Motor neuron (in vitro differentiated cells): ENCODE data around the gene CSRP1. TPM values are rescaled to one million over a fixed set of nuclear protein-coding genes. Genes with fewer than 3 reads are reported as not detected.
"Not testable (repeated sequence)": the region's sequence is repeated elsewhere in the genome, so short reads cannot be mapped to it uniquely, and the experiment has no call there.

Source experiments
- ATAC-seq, 8 experiments: fragments of 200-7000 bp; cut with Tn5 transposase; replicated peaks in 6 of 8; 2 replicates each; pipeline ENCODE4 v1.8.0; 2021; ENCODE audit warnings: mild to moderate bottlenecking in 8 of 8, moderate library complexity in 8 of 8
- H3K27ac ChIP-seq, 2 donors: fragments of 250-450 bp; sonication (Bioruptor Pico); 2 replicates each; pipeline ENCODE4 v1.9.0; 2021; ENCODE audit warnings: antibody characterized with exemption in 2 of 2, mild to moderate bottlenecking in 2 of 2, moderate library complexity in 1 of 2
- H3K4me1 ChIP-seq, 2 donors: fragments of 250-450 bp; sonication (Bioruptor Pico); replicated peaks in 1 of 2; 2 replicates each; pipeline ENCODE4 v1.6.1; 2021; ENCODE audit warnings: antibody characterized with exemption in 2 of 2, mild to moderate bottlenecking in 2 of 2, moderate library complexity in 1 of 2
- H3K4me3 ChIP-seq, 5 donors: fragments of 250-450 bp; sonication (Bioruptor Pico); 2 replicates each; pipeline ENCODE4 v1.9.0; 2021; ENCODE audit warnings: antibody characterized with exemption in 5 of 5, mild to moderate bottlenecking in 5 of 5, moderate library complexity in 4 of 5
- WGBS, 10 experiments: fragments of 450-650 bp; shearing (Covaris generic); methylation state at CpG; one replicate each; pipeline ENCODE4 v1.0.0; 2022; 5-methylcytosine and 5-hydroxymethylcytosine counted together
- in situ Hi-C, 9 experiments: fragments of 400-800 bp; cut with MboI; loops; one replicate each; pipeline ENCODE4 v1.15.0; 2021; ENCODE audit warnings: low sequenced_read_pairs in 9 of 9, low pct_unique_long_range_greater_than_20kb in 2 of 9; ENCODE audit not compliant: unreplicated experiment in 9 of 9
- total RNA-seq, 8 experiments: library from RNA; unstranded; fragments of 300-600 nt; gene quantifications; 2 replicates each; pipeline versions ENCODE4 v1.2.3 to v1.2.4, GENCODE V29; 2022

Gene CSRP1
- total RNA-seq, 8 experiments from 2014 or later: 9.0 to 109 (median 54.9) TPM

- peaks cover 6 to 7% of the 10 kb centered on the region in 2 donors for H3K4me1 ChIP-seq
- ATAC-seq: no peak
- in situ Hi-C loops: no loop called here
- WGBS, 10 experiments: 85 to 100% (median 96%) methylated on average over 1 to 2 of the region's 2 CpGs; no CpG with 5 or more reads in 4 of the 10 experiments
- H3K4me3 ChIP-seq: no peak overlapping the region
- no peak overlapping the region for H3K27ac ChIP-seq
Measured at GRCh38 chr1:201487742-201488141, 19.2 kb downstream of the CSRP1 start.

GRCh38 chr1:201486187-201486586, 20.7 kb downstream of the CSRP1 start:
- in situ Hi-C loops: no loop called here
- Histone ChIP-seq H3K4me3 (no peak overlapping the region), H3K4me1 (peaks cover 6 to 9% of the 10 kb centered on the region in 2 donors), H3K27ac (no peak overlapping the region)
- WGBS, 10 experiments: 0 to 82% (median 57%) methylated on average over 1 to 3 of the region's 3 CpGs; no CpG with 5 or more reads in 4 of the 10 experiments
- no peak for ATAC-seq

DNA sequence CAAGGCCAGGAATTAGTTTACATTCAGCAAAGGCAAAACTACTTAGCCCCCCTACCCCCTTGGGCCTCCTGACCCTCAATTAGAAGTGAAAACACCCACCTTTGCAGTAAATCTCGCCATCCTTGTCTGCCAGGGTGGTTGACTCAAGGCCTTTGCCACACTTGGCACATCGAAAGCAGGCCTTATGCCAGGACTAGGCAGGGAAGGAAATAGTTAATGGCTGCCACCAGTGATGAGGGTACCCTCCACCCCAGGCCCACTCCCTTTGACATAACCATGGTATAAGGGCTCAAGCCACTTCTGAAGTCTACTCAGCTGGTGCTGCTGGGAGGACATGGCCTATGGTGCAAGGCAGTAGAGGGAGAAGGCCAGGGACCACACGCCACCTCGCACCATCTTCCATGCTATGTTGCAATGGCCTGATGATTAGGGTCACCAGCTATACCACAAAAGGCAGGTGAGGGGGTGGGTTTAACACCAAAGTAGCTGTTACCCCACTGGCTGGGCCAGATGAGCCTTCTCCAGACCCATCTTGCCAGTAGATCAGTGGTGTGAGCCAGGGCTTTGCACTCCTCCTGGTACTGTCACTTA, 21.6 kb downstream of the CSRP1 start:
- no peak overlapping the region for H3K27ac ChIP-seq
- ATAC-seq: no peak
- WGBS, 10 experiments: 50 to 100% (median 93%) methylated on average over 1 to 4 of the region's 4 CpGs; no CpG with 5 or more reads in 4 of the 10 experiments
- in situ Hi-C loops: no loop called here
- peaks cover 6 to 16% of the 10 kb centered on the region in 2 donors for H3K4me1 ChIP-seq
- H3K4me3 ChIP-seq: no peak overlapping the region

GRCh38 chr1:201483373-201483949, 23.5 kb downstream of the CSRP1 start:
- 81 to 100% (median 94%) methylated on average over 1 to 4 of the region's 4 CpGs; no CpG with 5 or more reads in 5 of the 10 experiments for WGBS, 10 experiments
- peaks cover 0 to 17% of the 10 kb centered on the region in 2 donors for H3K4me1 ChIP-seq
- in situ Hi-C loops: no loop called here
- no peak overlapping the region for H3K4me3 ChIP-seq
- H3K27ac ChIP-seq: no peak overlapping the region
- ATAC-seq: peak in 1 of 8 experiments; percentile 3

- no peak for ATAC-seq
- Histone ChIP-seq H3K4me3 (no peak overlapping the region), H3K27ac (no peak overlapping the region), H3K4me1 (peaks cover 0 to 17% of the 10 kb centered on the region in 2 donors)
- in situ Hi-C loops: no loop called here
- 90 to 100% (median 92%) methylated on average over 2 to 4 of the region's 5 CpGs; no CpG with 5 or more reads in 7 of the 10 experiments for WGBS, 10 experiments
Measured at GRCh38 chr1:201482755-201483154, 24.2 kb downstream of the CSRP1 start.

GRCh38 chr1:201481761-201482493, 25.0 kb downstream of the CSRP1 start:
- no peak overlapping the region for H3K27ac ChIP-seq
- no peak overlapping the region for H3K4me3 ChIP-seq
- 0 to 30% (median 28%) methylated on average over 2 to 14 of the region's 35 CpGs; no CpG with 5 or more reads in 5 of the 10 experiments for WGBS, 10 experiments
- H3K4me1 ChIP-seq: peaks cover 5 to 17% of the 10 kb centered on the region in 2 donors
- in situ Hi-C loops: no loop called here
- peak; percentile 42 to 85 (median 60) for ATAC-seq

DNA sequence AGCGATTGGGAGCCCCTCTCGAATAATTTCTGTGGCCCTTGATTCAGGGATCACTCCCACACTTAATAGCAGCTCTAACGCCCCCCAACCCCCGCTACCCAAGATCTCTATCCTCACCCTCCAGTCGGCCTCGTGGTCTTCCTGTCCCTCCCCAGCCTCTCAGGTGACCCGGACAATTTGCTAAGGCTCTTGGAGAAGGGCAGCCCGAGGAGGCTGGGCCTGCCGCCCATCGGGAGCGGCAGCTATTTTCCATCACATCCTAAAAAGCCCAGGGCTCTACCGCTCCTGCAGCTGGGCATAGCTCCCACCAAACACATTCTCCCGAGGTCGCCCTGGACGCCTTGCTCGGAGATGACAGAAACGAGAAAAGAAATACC, 25.9 kb downstream of the CSRP1 start:
- H3K27ac ChIP-seq: no peak overlapping the region
- in situ Hi-C loops: no loop called here
- H3K4me3 ChIP-seq: no peak overlapping the region
- H3K4me1 ChIP-seq: peaks cover 5 to 14% of the 10 kb centered on the region in 2 donors
- no peak for ATAC-seq
- 0 to 60% (median 20%) methylated on average over 1 to 13 of the region's 17 CpGs; no CpG with 5 or more reads in 2 of the 10 experiments for WGBS, 10 experiments

GRCh38 chr1:201480231-201481003, 26.5 kb downstream of the CSRP1 start:
- Histone ChIP-seq H3K4me1 (peaks cover 5 to 13% of the 10 kb centered on the region in 2 donors), H3K4me3 (peak overlapping the region in 1 of 5 donors; percentile 2), H3K27ac (no peak overlapping the region)
- peak; percentile 31 to 89 (median 71) for ATAC-seq
- WGBS, 10 experiments: 0 to 90% (median 12%) methylated on average over 1 to 16 of the region's 37 CpGs; no CpG with 5 or more reads in 4 of the 10 experiments
- in situ Hi-C loops: no loop called here

GRCh38 chr1:201479201-201479730, 27.7 kb downstream of the CSRP1 start:
- Histone ChIP-seq H3K4me3 (no peak overlapping the region), H3K4me1 (peaks cover 5 to 13% of the 10 kb centered on the region in 2 donors), H3K27ac (no peak overlapping the region)
- 0 to 100% (median 66%) methylated on average over 1 to 4 of the region's 4 CpGs; no CpG with 5 or more reads in 2 of the 10 experiments for WGBS, 10 experiments
- ATAC-seq: peak in 3 of 8 experiments; percentile 4 to 48 (median 41)
- in situ Hi-C loops: no loop called here

- H3K4me3 ChIP-seq, ATAC-seq, in situ Hi-C loops, H3K27ac ChIP-seq: not testable (repeated sequence)
- H3K4me1 ChIP-seq: peaks cover 5 to 13% of the 10 kb centered on the region in 2 donors
- 29 to 97% (median 85%) methylated on average over 1 to 3 of the region's 3 CpGs; no CpG with 5 or more reads in 2 of the 10 experiments for WGBS, 10 experiments
Measured at GRCh38 chr1:201478666-201479065, 28.3 kb downstream of the CSRP1 start.

DNA sequence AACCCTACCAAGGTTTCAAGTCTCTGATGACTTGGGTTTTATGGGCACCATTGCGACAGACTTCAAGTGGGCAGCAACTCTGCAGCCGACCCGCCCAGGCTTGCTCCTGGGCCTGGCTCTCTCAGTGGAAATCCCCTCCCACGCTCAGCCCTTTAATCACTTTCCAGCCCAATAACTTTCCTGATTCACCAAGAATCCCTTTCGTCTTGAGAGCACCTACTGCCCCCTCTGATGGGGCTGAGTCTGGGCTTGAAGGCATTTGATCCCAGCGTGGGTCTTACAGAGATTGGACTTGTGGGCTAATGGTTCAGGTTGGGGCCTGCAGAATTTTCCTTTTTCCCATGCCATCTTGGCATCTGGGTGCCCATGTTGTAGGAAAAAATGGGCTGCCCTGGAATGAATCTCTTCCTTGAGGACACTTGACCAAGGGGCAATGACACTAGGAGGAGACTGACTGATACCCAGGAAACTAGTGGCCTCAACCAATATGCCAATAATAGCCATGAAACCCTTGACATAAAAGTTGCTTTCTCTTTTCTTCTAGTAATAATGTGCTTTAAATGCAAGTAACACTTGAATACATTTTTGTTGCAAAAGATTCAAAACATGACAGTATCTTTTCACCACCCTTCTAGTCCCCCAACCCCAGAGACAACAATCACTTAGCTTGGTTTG, 30.1 kb downstream of the CSRP1 start:
- Histone ChIP-seq H3K4me3 (no peak overlapping the region), H3K4me1 (peaks cover 5 to 13% of the 10 kb centered on the region in 2 donors), H3K27ac (no peak overlapping the region)
- no peak for ATAC-seq
- in situ Hi-C loops: no loop called here
- 56 to 100% (median 72%) methylated on average over 1 to 6 of the region's 6 CpGs; no CpG with 5 or more reads in 2 of the 10 experiments for WGBS, 10 experiments
